HepG2 (cell line): ENCODE results near the gene ID3. TPM values are rescaled to one million over a fixed set of nuclear protein-coding genes. Genes with fewer than 3 reads are reported as not detected.

Experiments
- ATAD3A ChIP-seq: sonication (generic); formaldehyde crosslinking; IDR thresholded peaks from 2 replicates; pipeline ENCODE4 v1.4.0; 2020; ENCODE audit warnings: missing genetic modification reagents
- CAMTA2 ChIP-seq: sonication (generic); formaldehyde crosslinking; IDR thresholded peaks from 2 replicates; pipeline ENCODE4 v1.4.0; 2020; ENCODE audit warnings: mild to moderate bottlenecking, missing genetic modification reagents, borderline replicate concordance
- GTF3A ChIP-seq: sonication (generic); formaldehyde crosslinking; conservative IDR thresholded peaks from 2 replicates; pipeline ENCODE4 v1.4.0; 2020; ENCODE audit warnings: mild to moderate bottlenecking, missing genetic modification reagents
- HOXA7 ChIP-seq: sonication (generic); formaldehyde crosslinking; IDR thresholded peaks from 2 replicates; pipeline ENCODE4 v1.8.1; 2022; ENCODE audit warnings: mild to moderate bottlenecking, missing genetic modification reagents, moderate library complexity
- NAIF1 ChIP-seq: sonication (generic); formaldehyde crosslinking; IDR thresholded peaks from 2 replicates; pipeline ENCODE4 v1.5.0; 2020; ENCODE audit warnings: mild to moderate bottlenecking, missing genetic modification reagents, borderline replicate concordance
- PAX8 ChIP-seq: sonication (generic); formaldehyde crosslinking; IDR thresholded peaks from 2 replicates; pipeline ENCODE4 v1.8.0; 2022; ENCODE audit warnings: mild to moderate bottlenecking, missing genetic modification reagents, borderline replicate concordance
- POGZ ChIP-seq: sonication (generic); formaldehyde crosslinking; IDR thresholded peaks from 2 replicates; pipeline ENCODE4 v1.4.0; 2020; ENCODE audit warnings: mild to moderate bottlenecking, missing genetic modification reagents
- SRF ChIP-seq: IDR thresholded peaks from 2 replicates; pipeline ENCODE4 v1.6.1; 2011; ENCODE audit warnings: mild to moderate bottlenecking, low read depth, low read length, moderate library complexity
- U2AF1 ChIP-seq: fragments of 200-400 bp; formaldehyde crosslinking; optimal IDR thresholded peaks from 2 replicates; pipeline ENCODE3; 2017; ENCODE audit warnings: mild to moderate bottlenecking, low read depth, low read length
- ZFP41 ChIP-seq: sonication (generic); formaldehyde crosslinking; IDR thresholded peaks from 2 replicates; pipeline ENCODE4 v1.4.0; 2020; ENCODE audit warnings: mild to moderate bottlenecking, missing genetic modification reagents, borderline replicate concordance
- ZFYVE20 ChIP-seq: sonication (generic); formaldehyde crosslinking; IDR thresholded peaks from 2 replicates; pipeline ENCODE4 v1.8.0; 2023; ENCODE audit warnings: low read depth, mild to moderate bottlenecking, moderate library complexity, missing genetic modification reagents, borderline replicate concordance
- ZKSCAN1 ChIP-seq: fragments of 150-350 bp; IDR thresholded peaks from 2 replicates; pipeline ENCODE4 v1.6.1; 2014; ENCODE audit warnings: low read length
- ZNF263 ChIP-seq: sonication (generic); formaldehyde crosslinking; IDR thresholded peaks from 2 replicates; pipeline ENCODE4 v1.4.0; 2020; ENCODE audit warnings: missing genetic modification reagents
- ZNF274 ChIP-seq: sonication (generic); formaldehyde crosslinking; IDR thresholded peaks from 2 replicates; pipeline ENCODE4 v1.5.1; 2020; ENCODE audit warnings: mild to moderate bottlenecking, missing genetic modification reagents
- ZNF33B ChIP-seq: sonication (generic); formaldehyde crosslinking; IDR thresholded peaks from 2 replicates; pipeline ENCODE4 v1.5.1; 2020; ENCODE audit warnings: mild to moderate bottlenecking, missing genetic modification reagents
- ZNF446 ChIP-seq: sonication (generic); formaldehyde crosslinking; IDR thresholded peaks from 2 replicates; pipeline ENCODE4 v1.5.0; 2020; ENCODE audit warnings: mild to moderate bottlenecking, missing genetic modification reagents
- ZNF572 ChIP-seq: sonication (generic); formaldehyde crosslinking; IDR thresholded peaks from 2 replicates; pipeline ENCODE4 v1.5.1; 2020; ENCODE audit warnings: mild to moderate bottlenecking, missing genetic modification reagents
- ZNF670 ChIP-seq: sonication (generic); formaldehyde crosslinking; IDR thresholded peaks from 2 replicates; pipeline ENCODE4 v1.8.0; 2022; ENCODE audit warnings: mild to moderate bottlenecking, missing genetic modification reagents, borderline replicate concordance
- ZNF703 ChIP-seq: sonication (generic); formaldehyde crosslinking; IDR thresholded peaks from 2 replicates; pipeline ENCODE4 v1.5.1; 2020; ENCODE audit warnings: missing genetic modification reagents, mild to moderate bottlenecking, moderate library complexity, borderline replicate concordance
- ZNF768 ChIP-seq: sonication (generic); formaldehyde crosslinking; IDR thresholded peaks from 2 replicates; pipeline ENCODE4 v1.4.0; 2020; ENCODE audit warnings: missing genetic modification reagents
- ZSCAN30 ChIP-seq: sonication (generic); formaldehyde crosslinking; IDR thresholded peaks from 2 replicates; pipeline ENCODE4 v1.5.0; 2020; ENCODE audit warnings: mild to moderate bottlenecking, missing genetic modification reagents
- ZSCAN31 ChIP-seq: sonication (generic); formaldehyde crosslinking; IDR thresholded peaks from 2 replicates; pipeline ENCODE4 v1.5.0; 2020; ENCODE audit warnings: low read depth, mild to moderate bottlenecking, missing genetic modification reagents
- polyA plus RNA-seq, 8 experiments: library from polyadenylated mRNA; depleted of rRNA in 3 of 8; stranded (reverse) in 7 of 8; unstranded in 1 of 8; fragments of >200 nt; fragmentation: Illumina TruSeq in 4 of 8; extraction: Trizol in 4 of 8; gene quantifications; 2 replicates each; pipeline versions ENCODE4 v1.2.1 to v1.2.3, GENCODE V29; 2011 to 2016; ENCODE audit warnings: low read depth in 4 of 8, missing spikeins in 1 of 8, mixed read lengths in 1 of 8; ENCODE audit not compliant: insufficient read depth in 1 of 8
- total RNA-seq, 5 experiments: library from RNA; depleted of rRNA; stranded (reverse); fragments of >200 nt; fragmentation: Illumina TruSeq; extraction: Trizol; gene quantifications; 2 replicates each; pipeline ENCODE4 v1.2.3, GENCODE V29; 2016; ENCODE audit warnings: low read depth in 1 of 5
- TF ChIP-seq, protein P1 (sequence below): sonication (generic); formaldehyde crosslinking; IDR thresholded peaks from 2 replicates; pipeline ENCODE4 v1.4.0; 2020; ENCODE audit warnings: missing genetic modification reagents
- TF ChIP-seq, protein P2 (sequence below): IDR thresholded peaks from 2 replicates; pipeline ENCODE4 v1.6.1; 2016
- TF ChIP-seq, protein P3 (sequence below): sonication (generic); formaldehyde crosslinking; IDR thresholded peaks from 2 replicates; pipeline ENCODE4 v1.4.0; 2020; ENCODE audit warnings: missing genetic modification reagents; ENCODE audit errors: not compliant biosample characterization

ID3 gene
- total and polyA plus RNA-seq, 2 of the 13 experiments (the other 11 are each of a cell fraction or from before 2014, with no cell fraction given), result 64.8 to 115 TPM

DNA sequence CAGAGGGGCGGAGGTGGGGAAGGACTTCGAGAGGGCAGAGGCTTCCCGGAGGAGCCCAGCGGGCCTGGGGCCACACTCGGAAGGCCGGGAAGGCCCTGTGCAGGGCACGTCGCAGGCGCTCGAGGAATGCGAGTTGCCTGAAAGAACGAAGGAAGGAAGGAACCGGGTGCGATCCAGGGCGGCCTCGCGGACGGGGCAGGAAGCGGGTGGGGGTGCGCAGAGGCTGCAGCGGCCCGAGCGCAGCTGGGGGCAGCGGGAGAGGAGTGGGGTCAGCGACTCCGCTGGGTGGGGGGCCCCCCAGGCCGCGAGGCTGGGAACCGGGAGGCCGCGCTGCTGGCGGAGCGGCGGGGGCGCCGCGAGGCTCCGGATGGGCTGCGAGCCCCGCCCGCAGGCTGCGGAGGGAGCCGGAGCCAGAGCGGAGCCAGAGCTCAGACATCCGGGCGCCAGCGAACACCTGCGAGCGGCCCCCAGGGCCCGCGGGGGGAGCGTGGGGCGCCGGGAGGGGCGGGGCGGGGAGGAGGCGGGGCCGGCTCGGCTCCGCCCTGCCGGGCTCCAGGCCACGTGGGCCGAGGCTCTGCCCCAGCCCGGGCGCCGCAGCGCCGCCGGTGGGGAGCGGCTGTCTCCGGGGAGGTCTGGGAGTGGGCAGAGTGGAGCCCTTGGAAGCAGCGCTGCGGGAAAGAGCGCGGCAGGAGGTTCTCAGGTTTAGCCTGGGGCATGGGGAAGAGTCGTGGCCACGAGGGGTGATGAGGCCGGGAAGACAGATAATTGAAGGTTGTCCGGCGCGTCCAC, 4.6 kb downstream of the ID3 start (continued):
- TF ChIP-seq ZNF274 (0 out of 2 replicates have a peak, but pooled peaks have one; percentile 36), ATAD3A (CRISPR knock-in tag) (no peak), ZNF670 (CRISPR knock-in tag) (peak; percentile 42; the same call in 1 of the 2 replicates), ZFYVE20 (no peak), HOXA7 (CRISPR knock-in tag) (no peak), POGZ (CRISPR knock-in tag) (no peak), ZNF446 (CRISPR knock-in tag) (no peak), NAIF1 (CRISPR knock-in tag) (no peak), ZNF572 (CRISPR knock-in tag) (peak; percentile 12; the same call in 1 of the 2 replicates), U2AF1 (no peak), ZNF768 (CRISPR knock-in tag) (peak; percentile 59), ZNF33B (peak; percentile 24; the same call in 1 of the 2 replicates), GTF3A (CRISPR knock-in tag) (0 out of 2 replicates have a peak, but pooled peaks have one; percentile 3), ZSCAN31 (no peak), ZKSCAN1 (no peak), ZFP41 (CRISPR knock-in tag) (no peak), ZNF703 (no peak), SRF (no peak), PAX8 (CRISPR knock-in tag) (peak; percentile 65; the same call in 1 of the 2 replicates), CAMTA2 (CRISPR knock-in tag) (no peak), ZSCAN30 (CRISPR knock-in tag) (no peak), ZNF263 (0 out of 2 replicates have a peak, but pooled peaks have one; percentile 30)
- TF ChIP-seq, protein P1, sequence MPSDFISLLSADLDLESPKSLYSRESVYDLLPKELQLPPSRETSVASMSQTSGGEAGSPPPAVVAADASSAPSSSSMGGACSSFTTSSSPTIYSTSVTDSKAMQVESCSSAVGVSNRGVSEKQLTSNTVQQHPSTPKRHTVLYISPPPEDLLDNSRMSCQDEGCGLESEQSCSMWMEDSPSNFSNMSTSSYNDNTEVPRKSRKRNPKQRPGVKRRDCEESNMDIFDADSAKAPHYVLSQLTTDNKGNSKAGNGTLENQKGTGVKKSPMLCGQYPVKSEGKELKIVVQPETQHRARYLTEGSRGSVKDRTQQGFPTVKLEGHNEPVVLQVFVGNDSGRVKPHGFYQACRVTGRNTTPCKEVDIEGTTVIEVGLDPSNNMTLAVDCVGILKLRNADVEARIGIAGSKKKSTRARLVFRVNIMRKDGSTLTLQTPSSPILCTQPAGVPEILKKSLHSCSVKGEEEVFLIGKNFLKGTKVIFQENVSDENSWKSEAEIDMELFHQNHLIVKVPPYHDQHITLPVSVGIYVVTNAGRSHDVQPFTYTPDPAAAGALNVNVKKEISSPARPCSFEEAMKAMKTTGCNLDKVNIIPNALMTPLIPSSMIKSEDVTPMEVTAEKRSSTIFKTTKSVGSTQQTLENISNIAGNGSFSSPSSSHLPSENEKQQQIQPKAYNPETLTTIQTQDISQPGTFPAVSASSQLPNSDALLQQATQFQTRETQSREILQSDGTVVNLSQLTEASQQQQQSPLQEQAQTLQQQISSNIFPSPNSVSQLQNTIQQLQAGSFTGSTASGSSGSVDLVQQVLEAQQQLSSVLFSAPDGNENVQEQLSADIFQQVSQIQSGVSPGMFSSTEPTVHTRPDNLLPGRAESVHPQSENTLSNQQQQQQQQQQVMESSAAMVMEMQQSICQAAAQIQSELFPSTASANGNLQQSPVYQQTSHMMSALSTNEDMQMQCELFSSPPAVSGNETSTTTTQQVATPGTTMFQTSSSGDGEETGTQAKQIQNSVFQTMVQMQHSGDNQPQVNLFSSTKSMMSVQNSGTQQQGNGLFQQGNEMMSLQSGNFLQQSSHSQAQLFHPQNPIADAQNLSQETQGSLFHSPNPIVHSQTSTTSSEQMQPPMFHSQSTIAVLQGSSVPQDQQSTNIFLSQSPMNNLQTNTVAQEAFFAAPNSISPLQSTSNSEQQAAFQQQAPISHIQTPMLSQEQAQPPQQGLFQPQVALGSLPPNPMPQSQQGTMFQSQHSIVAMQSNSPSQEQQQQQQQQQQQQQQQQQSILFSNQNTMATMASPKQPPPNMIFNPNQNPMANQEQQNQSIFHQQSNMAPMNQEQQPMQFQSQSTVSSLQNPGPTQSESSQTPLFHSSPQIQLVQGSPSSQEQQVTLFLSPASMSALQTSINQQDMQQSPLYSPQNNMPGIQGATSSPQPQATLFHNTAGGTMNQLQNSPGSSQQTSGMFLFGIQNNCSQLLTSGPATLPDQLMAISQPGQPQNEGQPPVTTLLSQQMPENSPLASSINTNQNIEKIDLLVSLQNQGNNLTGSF (CRISPR knock-in tag), result no peak
- TF ChIP-seq, protein P2, sequence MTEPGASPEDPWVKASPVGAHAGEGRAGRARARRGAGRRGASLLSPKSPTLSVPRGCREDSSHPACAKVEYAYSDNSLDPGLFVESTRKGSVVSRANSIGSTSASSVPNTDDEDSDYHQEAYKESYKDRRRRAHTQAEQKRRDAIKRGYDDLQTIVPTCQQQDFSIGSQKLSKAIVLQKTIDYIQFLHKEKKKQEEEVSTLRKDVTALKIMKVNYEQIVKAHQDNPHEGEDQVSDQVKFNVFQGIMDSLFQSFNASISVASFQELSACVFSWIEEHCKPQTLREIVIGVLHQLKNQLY (CRISPR knock-in tag), result no peak
- TF ChIP-seq, protein P3, sequence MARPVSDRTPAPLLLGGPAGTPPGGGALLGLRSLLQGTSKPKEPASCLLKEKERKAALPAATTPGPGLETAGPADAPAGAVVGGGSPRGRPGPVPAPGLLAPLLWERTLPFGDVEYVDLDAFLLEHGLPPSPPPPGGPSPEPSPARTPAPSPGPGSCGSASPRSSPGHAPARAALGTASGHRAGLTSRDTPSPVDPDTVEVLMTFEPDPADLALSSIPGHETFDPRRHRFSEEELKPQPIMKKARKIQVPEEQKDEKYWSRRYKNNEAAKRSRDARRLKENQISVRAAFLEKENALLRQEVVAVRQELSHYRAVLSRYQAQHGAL, result no peak
